Activated CD4-positive, CD25-positive, alpha-beta regulatory T cell treated with anti-CD3 and anti-CD28 coated beads, Interleukin-2, amount 50 U/mL, for 24 hours (primary cell): Measurements from ENCODE around the gene HDDC3.
"Not testable (repeated sequence)": the region's sequence is repeated elsewhere in the genome, so short reads cannot be mapped to it uniquely, and the experiment has no call there.

Source experiments
- ATAC-seq, 2 donors: fragments of 150-1000 bp; cut with Tn5 transposase; one replicate each; pipeline ENCODE4 v1.10.0; 2021; ENCODE audit warnings: mild to moderate bottlenecking in 1 of 2, moderate library complexity in 1 of 2

HDDC3 gene

GRCh38 chr15:90929246-90930019 is 2.9 kb downstream of the HDDC3 start:
- no peak for ATAC-seq

GRCh38 chr15:90928106-90928505 is 4.2 kb downstream of the HDDC3 start:
- ATAC-seq: not testable (repeated sequence)

- ATAC-seq: not testable (repeated sequence)
Measured at GRCh38 chr15:90926766-90927165, 5.6 kb downstream of the HDDC3 start.

- peak; percentile 61 to 70 for ATAC-seq
Measured at GRCh38 chr15:90924375-90924774, 8.0 kb downstream of the HDDC3 start.

- peak; percentile 88 to 94 for ATAC-seq
Measured at GRCh38 chr15:90922712-90923322, 9.5 kb downstream of the HDDC3 start.

GRCh38 chr15:90921887-90922286 is 10.5 kb downstream of the HDDC3 start:
- no peak for ATAC-seq

GRCh38 chr15:90918835-90919234 is 13.5 kb downstream of the HDDC3 start:
- no peak for ATAC-seq

GRCh38 chr15:90918034-90918788 is 14.1 kb downstream of the HDDC3 start:
- no peak for ATAC-seq

GRCh38 chr15:90917569-90917968 is 14.8 kb downstream of the HDDC3 start:
- no peak for ATAC-seq

GRCh38 chr15:90916461-90916860 is 15.9 kb downstream of the HDDC3 start:
- ATAC-seq: no peak

GRCh38 chr15:90915808-90916440 is 16.4 kb downstream of the HDDC3 start:
- ATAC-seq: no peak

GRCh38 chr15:90915216-90915807 is 17.0 kb downstream of the HDDC3 start:
- no peak for ATAC-seq

GRCh38 chr15:90914305-90915080 is 17.9 kb downstream of the HDDC3 start:
- ATAC-seq: no peak

- ATAC-seq: no peak
Measured at GRCh38 chr15:90913398-90913944, 18.9 kb downstream of the HDDC3 start.

GRCh38 chr15:90912770-90913075 is 19.6 kb downstream of the HDDC3 start:
- ATAC-seq: no peak

GRCh38 chr15:90911906-90912769 is 20.2 kb downstream of the HDDC3 start:
- ATAC-seq: no peak

GRCh38 chr15:90911302-90911623 is 21.1 kb downstream of the HDDC3 start:
- ATAC-seq: no peak

GRCh38 chr15:90910441-90911301 is 21.7 kb downstream of the HDDC3 start:
- ATAC-seq: no peak

GRCh38 chr15:90909976-90910375 is 22.4 kb downstream of the HDDC3 start:
- no peak for ATAC-seq

GRCh38 chr15:90909449-90909848 is 22.9 kb downstream of the HDDC3 start:
- ATAC-seq: not testable (repeated sequence)
